Activated B cell treated with CpG ODN at 0.5 μM for 24 hours (primary cell): ENCODE results near the gene TNNC1. TPM values are rescaled to one million over a fixed set of nuclear protein-coding genes. Genes with fewer than 3 reads are reported as not detected.

ENCODE experiments used
- ATAC-seq: fragments of 200-7000 bp; cut with Tn5 transposase; one replicate; pipeline ENCODE4 v1.10.0; 2021; ENCODE audit warnings: low read depth, mild to moderate bottlenecking, moderate library complexity
- CTCF ChIA-PET: fragments of 350-600 bp; sonication (Branson Sonifier 250); formaldehyde crosslinking; loops from one replicate; lab custom pipeline; 2021; ENCODE audit warnings: antibody characterized with exemption; lab: Charles Lee
- POLR2A ChIA-PET: fragments of 350-600 bp; sonication (Branson Sonifier 250); formaldehyde crosslinking; loops from one replicate; lab custom pipeline; 2021; ENCODE audit warnings: antibody characterized with exemption; lab: Charles Lee
- DNase-seq: peaks from one replicate; pipeline ENCODE4 v3.0.0; 2022
- H3K27ac Mint-ChIP-seq: one replicate; pipeline ENCODE4 v1.8.0; 2020; ENCODE audit warnings: mixed read lengths
- H3K27me3 Mint-ChIP-seq: one replicate; pipeline ENCODE4 v1.8.0; 2021; ENCODE audit warnings: mixed read lengths
- H3K36me3 Mint-ChIP-seq: one replicate; pipeline ENCODE4 v1.8.0; 2021; ENCODE audit warnings: low read depth, mixed read lengths
- H3K4me1 Mint-ChIP-seq: one replicate; pipeline ENCODE4 v1.8.0; 2021; ENCODE audit warnings: mixed read lengths
- H3K4me3 Mint-ChIP-seq: one replicate; pipeline ENCODE4 v1.8.0; 2020; ENCODE audit warnings: mild to moderate bottlenecking, mixed read lengths
- H3K9me3 Mint-ChIP-seq: one replicate; pipeline ENCODE4 v1.8.0; 2020; ENCODE audit warnings: mixed read lengths
- intact Hi-C: fragments of 100-400 bp; cut with micrococcal nuclease; formaldehyde crosslinking; loops from one replicate; pipeline ENCODE4 v1.15.1; 2024
- total RNA-seq: library from RNA; stranded (reverse); gene quantifications from 2 replicates; pipeline ENCODE4 v1.2.3, GENCODE V29; 2022
- TF ChIP-seq, protein P1 (sequence below): fragments of 200-600 bp; IDR thresholded peaks from one replicate; pipeline ENCODE4 v1.8.0; 2022; ENCODE audit warnings: antibody characterized with exemption, mild to moderate bottlenecking

Gene TNNC1
- total RNA-seq, 1 donor from 2014 or later, result not detected

- H3K27me3 Mint-ChIP-seq, result no peaks in the 10 kb centered on the region
- ChIA-PET CTCF (no interaction called here), POLR2A (no interaction called here)
- DNase-seq (no peak), ATAC-seq (no peak)
- H3K27ac Mint-ChIP-seq, result no peak overlapping the region
- H3K9me3 Mint-ChIP-seq, result no peaks in the 10 kb centered on the region
- no peaks in the 10 kb centered on the region for H3K4me1 Mint-ChIP-seq
- TF ChIP-seq, protein P1, sequence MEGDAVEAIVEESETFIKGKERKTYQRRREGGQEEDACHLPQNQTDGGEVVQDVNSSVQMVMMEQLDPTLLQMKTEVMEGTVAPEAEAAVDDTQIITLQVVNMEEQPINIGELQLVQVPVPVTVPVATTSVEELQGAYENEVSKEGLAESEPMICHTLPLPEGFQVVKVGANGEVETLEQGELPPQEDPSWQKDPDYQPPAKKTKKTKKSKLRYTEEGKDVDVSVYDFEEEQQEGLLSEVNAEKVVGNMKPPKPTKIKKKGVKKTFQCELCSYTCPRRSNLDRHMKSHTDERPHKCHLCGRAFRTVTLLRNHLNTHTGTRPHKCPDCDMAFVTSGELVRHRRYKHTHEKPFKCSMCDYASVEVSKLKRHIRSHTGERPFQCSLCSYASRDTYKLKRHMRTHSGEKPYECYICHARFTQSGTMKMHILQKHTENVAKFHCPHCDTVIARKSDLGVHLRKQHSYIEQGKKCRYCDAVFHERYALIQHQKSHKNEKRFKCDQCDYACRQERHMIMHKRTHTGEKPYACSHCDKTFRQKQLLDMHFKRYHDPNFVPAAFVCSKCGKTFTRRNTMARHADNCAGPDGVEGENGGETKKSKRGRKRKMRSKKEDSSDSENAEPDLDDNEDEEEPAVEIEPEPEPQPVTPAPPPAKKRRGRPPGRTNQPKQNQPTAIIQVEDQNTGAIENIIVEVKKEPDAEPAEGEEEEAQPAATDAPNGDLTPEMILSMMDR, result no peak
- intact Hi-C loops, result no loop called here
- H3K4me3 Mint-ChIP-seq, result no peak overlapping the region
- peaks cover 84% of the 10 kb centered on the region for H3K36me3 Mint-ChIP-seq
Measured at GRCh38 chr3:52479877-52480575, 26.2 kb upstream of the TNNC1 start.

- Mint-ChIP-seq H3K36me3 (peaks cover 87% of the 10 kb centered on the region), H3K4me3 (no peak overlapping the region), H3K27me3 (no peaks in the 10 kb centered on the region), H3K27ac (no peak overlapping the region), H3K9me3 (no peaks in the 10 kb centered on the region), H3K4me1 (no peaks in the 10 kb centered on the region)
- ChIA-PET CTCF (no interaction called here), POLR2A (no interaction called here)
- ATAC-seq (no peak), DNase-seq (no peak)
- intact Hi-C loops, result no loop called here
- TF ChIP-seq, protein P1, result no peak
Measured at GRCh38 chr3:52479037-52479876, 25.4 kb upstream of the TNNC1 start.

GRCh38 chr3:52477796-52478095 is 23.9 kb upstream of the TNNC1 start:
- H3K27me3 Mint-ChIP-seq, result no peaks in the 10 kb centered on the region
- no peak overlapping the region for H3K4me3 Mint-ChIP-seq
- CTCF ChIA-PET, result no interaction called here
- POLR2A ChIA-PET, result no interaction called here
- H3K36me3 Mint-ChIP-seq, result peaks cover 91% of the 10 kb centered on the region
- intact Hi-C loops, result no loop called here
- TF ChIP-seq, protein P1, result no peak
- ATAC-seq (no peak), DNase-seq (no peak)
- H3K9me3 Mint-ChIP-seq, result no peaks in the 10 kb centered on the region
- no peaks in the 10 kb centered on the region for H3K4me1 Mint-ChIP-seq
- H3K27ac Mint-ChIP-seq, result no peak overlapping the region

DNA sequence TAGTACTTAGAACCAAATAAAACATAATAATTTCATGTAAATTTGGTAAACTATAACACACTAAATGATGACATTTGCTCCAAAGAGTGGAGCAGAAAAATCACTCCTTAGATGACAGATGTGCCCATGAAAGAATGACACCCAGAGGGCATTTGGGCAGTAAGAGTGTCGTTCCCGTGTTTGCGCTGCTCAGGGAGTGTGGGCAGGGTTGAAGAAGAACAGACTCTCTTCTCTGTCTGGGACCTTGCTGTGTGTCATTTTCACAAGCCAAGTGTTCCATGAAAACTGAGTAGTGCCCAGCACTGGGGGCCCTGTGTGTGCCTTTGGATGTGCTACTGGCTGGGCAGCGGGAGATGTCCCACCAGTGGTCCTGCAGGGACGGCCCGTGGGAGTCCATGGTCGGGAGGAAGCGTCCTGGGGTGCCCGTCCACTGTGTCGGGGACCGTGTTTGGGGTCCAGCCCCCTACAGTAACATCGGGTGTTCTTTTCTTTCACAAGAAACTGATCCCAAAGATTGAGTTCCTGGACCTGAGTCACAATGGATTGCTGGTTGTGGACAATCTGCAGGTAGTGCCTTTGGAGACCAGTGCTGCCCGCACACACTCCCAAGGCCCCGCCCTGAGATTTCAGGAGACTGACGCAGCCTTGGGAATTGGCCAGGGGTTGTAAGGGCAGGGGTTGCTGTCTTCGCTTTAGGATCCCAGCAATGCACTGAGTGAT is 23.4 kb upstream of the TNNC1 start:
- intact Hi-C loops, result no loop called here
- ChIA-PET POLR2A (no interaction called here), CTCF (no interaction called here)
- no peaks in the 10 kb centered on the region for H3K4me1 Mint-ChIP-seq
- no peaks in the 10 kb centered on the region for H3K9me3 Mint-ChIP-seq
- no peak overlapping the region for H3K4me3 Mint-ChIP-seq
- peaks cover 91% of the 10 kb centered on the region for H3K36me3 Mint-ChIP-seq
- TF ChIP-seq, protein P1, result no peak
- DNase-seq (no peak), ATAC-seq (no peak)
- no peak overlapping the region for H3K27ac Mint-ChIP-seq
- H3K27me3 Mint-ChIP-seq, result no peaks in the 10 kb centered on the region

- Mint-ChIP-seq H3K9me3 (no peaks in the 10 kb centered on the region), H3K4me3 (no peak overlapping the region), H3K27ac (no peak overlapping the region), H3K4me1 (no peaks in the 10 kb centered on the region), H3K27me3 (no peaks in the 10 kb centered on the region), H3K36me3 (peaks cover 77% of the 10 kb centered on the region)
- ChIA-PET CTCF (no interaction called here), POLR2A (no interaction called here)
- TF ChIP-seq, protein P1, result no peak
- intact Hi-C loops, result loop anchor here (2.0 kb wide), 1 partner anchor 64 kb away; the partner anchor contains the start of gene UQCC5
- no peak for ATAC-seq
- no peak for DNase-seq
Measured at GRCh38 chr3:52473026-52473425, 19.2 kb upstream of the TNNC1 start.
